ENCODE data around the gene HES5.

- TF ChIP-seq MLX (CRISPR knock-in tag; IDR thresholded peaks at IDR 0.05) = no peak
- TF ChIP-seq TCF7 (IDR thresholded peaks at IDR 0.05; ENCODE audit: low read depth) = no peak
- TF ChIP-seq GFI1 (CRISPR knock-in tag; IDR thresholded peaks at IDR 0.05; ENCODE audit: borderline replicate concordance) = no peak; the same call in 1 of the 2 replicates
- TF ChIP-seq SPEN (CRISPR knock-in tag; IDR thresholded peaks at IDR 0.05; ENCODE audit: low read depth) = no peak; the same call in 1 of the 2 replicates
- TF ChIP-seq HMGA1 (CRISPR knock-in tag; conservative IDR thresholded peaks at IDR 0.05) = no peak
These were observed 17.4 kb upstream of the HES5 start for GRCh38 chr1:2547210-2548067.

Measured in HepG2 (cell line).